ENCODE data around the gene PSMB2. TPM values are rescaled to one million over a fixed set of nuclear protein-coding genes. Genes with fewer than 3 reads are reported as not detected.
A peak's percentile ranks its signal among the peaks of the same experiment; 100 is the strongest.

PSMB2 gene
- polyA plus RNA-seq, 1 donor, result 59.1 TPM

GRCh38 chr1:35598895-35599294 is 42.4 kb downstream of the PSMB2 start:
- Histone ChIP-seq H3K36me3 (ENCODE audit: control insufficient read depth, insufficient read depth, low read length) (peaks cover 25% of the 10 kb centered on the region), H3K27me3 (ENCODE audit: control insufficient read depth, insufficient read depth, low read length) (no peaks in the 10 kb centered on the region)
- WGBS (ENCODE audit: insufficient coverage, low lambda C conversion rate), result no CpG with 5 or more reads among the region's 2 CpGs

GRCh38 chr1:35597870-35598269 is 43.5 kb downstream of the PSMB2 start:
- WGBS (ENCODE audit: insufficient coverage, low lambda C conversion rate), result no CpG with 5 or more reads among the region's 5 CpGs
- Histone ChIP-seq H3K27ac (ENCODE audit: low read length) (no peak overlapping the region), H3K4me3 (ENCODE audit: low read length) (no peak overlapping the region), H3K4me1 (ENCODE audit: control insufficient read depth, insufficient read depth, low read length) (peaks cover 8% of the 10 kb centered on the region), H3K36me3 (ENCODE audit: control insufficient read depth, insufficient read depth, low read length) (peaks cover 17% of the 10 kb centered on the region), H3K9me3 (ENCODE audit: control insufficient read depth, low read depth, low read length) (no peaks in the 10 kb centered on the region), H3K27me3 (ENCODE audit: control insufficient read depth, insufficient read depth, low read length) (no peaks in the 10 kb centered on the region)
- DNase-seq, result no peak

More at GRCh38 chr1:35598895-35599294, 42.4 kb downstream of the PSMB2 start:
- no peak overlapping the region for H3K27ac ChIP-seq (ENCODE audit: low read length)
- H3K4me3 ChIP-seq (ENCODE audit: low read length), result no peak overlapping the region
- no peaks in the 10 kb centered on the region for H3K9me3 ChIP-seq (ENCODE audit: control insufficient read depth, low read depth, low read length)
- H3K4me1 ChIP-seq (ENCODE audit: control insufficient read depth, insufficient read depth, low read length), result no peaks in the 10 kb centered on the region
- DNase-seq, result no peak

GRCh38 chr1:35595684-35596083 is 45.6 kb downstream of the PSMB2 start:
- no peaks in the 10 kb centered on the region for H3K9me3 ChIP-seq (ENCODE audit: control insufficient read depth, low read depth, low read length)
- H3K27me3 ChIP-seq (ENCODE audit: control insufficient read depth, insufficient read depth, low read length), result no peaks in the 10 kb centered on the region
- H3K4me3 ChIP-seq (ENCODE audit: low read length), result no peak overlapping the region
- peaks cover 13% of the 10 kb centered on the region for H3K4me1 ChIP-seq (ENCODE audit: control insufficient read depth, insufficient read depth, low read length)
- peaks cover 6% of the 10 kb centered on the region for H3K36me3 ChIP-seq (ENCODE audit: control insufficient read depth, insufficient read depth, low read length)
- no peak overlapping the region for H3K27ac ChIP-seq (ENCODE audit: low read length)
- DNase-seq, result no peak
- no CpG with 5 or more reads among the region's 7 CpGs for WGBS (ENCODE audit: insufficient coverage, low lambda C conversion rate)

GRCh38 chr1:35594005-35594760 is 47.1 kb downstream of the PSMB2 start:
- no CpG with 5 or more reads among the region's 9 CpGs for WGBS (ENCODE audit: insufficient coverage, low lambda C conversion rate)
- DNase-seq, result no peak
- no peaks in the 10 kb centered on the region for H3K36me3 ChIP-seq (ENCODE audit: control insufficient read depth, insufficient read depth, low read length)
- H3K4me3 ChIP-seq (ENCODE audit: low read length), result no peak overlapping the region
- no peak overlapping the region for H3K27ac ChIP-seq (ENCODE audit: low read length)
- H3K27me3 ChIP-seq (ENCODE audit: control insufficient read depth, insufficient read depth, low read length), result no peaks in the 10 kb centered on the region
- H3K4me1 ChIP-seq (ENCODE audit: control insufficient read depth, insufficient read depth, low read length), result peaks cover 13% of the 10 kb centered on the region
- H3K9me3 ChIP-seq (ENCODE audit: control insufficient read depth, low read depth, low read length), result no peaks in the 10 kb centered on the region

GRCh38 chr1:35592991-35593769 is 48.1 kb downstream of the PSMB2 start:
- WGBS (ENCODE audit: insufficient coverage, low lambda C conversion rate), result no CpG with 5 or more reads among the region's 8 CpGs
- H3K9me3 ChIP-seq (ENCODE audit: control insufficient read depth, low read depth, low read length), result no peaks in the 10 kb centered on the region
- H3K4me3 ChIP-seq (ENCODE audit: low read length), result no peak overlapping the region
- H3K27me3 ChIP-seq (ENCODE audit: control insufficient read depth, insufficient read depth, low read length), result no peaks in the 10 kb centered on the region
- H3K27ac ChIP-seq (ENCODE audit: low read length), result peak overlapping the region; percentile 68
- DNase-seq, result peak; percentile 78 to 91
- peaks cover 13% of the 10 kb centered on the region for H3K4me1 ChIP-seq (ENCODE audit: control insufficient read depth, insufficient read depth, low read length)
- H3K36me3 ChIP-seq (ENCODE audit: control insufficient read depth, insufficient read depth, low read length), result no peaks in the 10 kb centered on the region

GRCh38 chr1:35591211-35591610 is 50.1 kb downstream of the PSMB2 start:
- DNase-seq, result no peak
- no peak overlapping the region for H3K4me3 ChIP-seq (ENCODE audit: low read length)
- no peak overlapping the region for H3K27ac ChIP-seq (ENCODE audit: low read length)
- no peaks in the 10 kb centered on the region for H3K27me3 ChIP-seq (ENCODE audit: control insufficient read depth, insufficient read depth, low read length)
- WGBS (ENCODE audit: insufficient coverage, low lambda C conversion rate), result 100% methylated on average over 1 of the region's 8 CpGs
- H3K9me3 ChIP-seq (ENCODE audit: control insufficient read depth, low read depth, low read length), result no peaks in the 10 kb centered on the region
- H3K4me1 ChIP-seq (ENCODE audit: control insufficient read depth, insufficient read depth, low read length), result peaks cover 13% of the 10 kb centered on the region
- no peaks in the 10 kb centered on the region for H3K36me3 ChIP-seq (ENCODE audit: control insufficient read depth, insufficient read depth, low read length)

GRCh38 chr1:35590476-35591040 is 50.8 kb downstream of the PSMB2 start:
- no peaks in the 10 kb centered on the region for H3K36me3 ChIP-seq (ENCODE audit: control insufficient read depth, insufficient read depth, low read length)
- DNase-seq, result no peak
- no peaks in the 10 kb centered on the region for H3K9me3 ChIP-seq (ENCODE audit: control insufficient read depth, low read depth, low read length)
- no peak overlapping the region for H3K4me3 ChIP-seq (ENCODE audit: low read length)
- peaks cover 13% of the 10 kb centered on the region for H3K4me1 ChIP-seq (ENCODE audit: control insufficient read depth, insufficient read depth, low read length)
- no peak overlapping the region for H3K27ac ChIP-seq (ENCODE audit: low read length)
- H3K27me3 ChIP-seq (ENCODE audit: control insufficient read depth, insufficient read depth, low read length), result no peaks in the 10 kb centered on the region
- no CpG with 5 or more reads among the region's 25 CpGs for WGBS (ENCODE audit: insufficient coverage, low lambda C conversion rate)

- Histone ChIP-seq H3K36me3 (ENCODE audit: control insufficient read depth, insufficient read depth, low read length) (no peaks in the 10 kb centered on the region), H3K27me3 (ENCODE audit: control insufficient read depth, insufficient read depth, low read length) (no peaks in the 10 kb centered on the region), H3K4me1 (ENCODE audit: control insufficient read depth, insufficient read depth, low read length) (peaks cover 13% of the 10 kb centered on the region), H3K9me3 (ENCODE audit: control insufficient read depth, low read depth, low read length) (no peaks in the 10 kb centered on the region), H3K27ac (ENCODE audit: low read length) (no peak overlapping the region), H3K4me3 (ENCODE audit: low read length) (no peak overlapping the region)
- no CpG with 5 or more reads among the region's 15 CpGs for WGBS (ENCODE audit: insufficient coverage, low lambda C conversion rate)
- DNase-seq, result no peak
Measured at GRCh38 chr1:35589516-35590427, 51.6 kb downstream of the PSMB2 start.

- Histone ChIP-seq H3K27ac (ENCODE audit: low read length) (no peak overlapping the region), H3K27me3 (ENCODE audit: control insufficient read depth, insufficient read depth, low read length) (no peaks in the 10 kb centered on the region), H3K4me1 (ENCODE audit: control insufficient read depth, insufficient read depth, low read length) (peaks cover 9% of the 10 kb centered on the region), H3K9me3 (ENCODE audit: control insufficient read depth, low read depth, low read length) (no peaks in the 10 kb centered on the region), H3K36me3 (ENCODE audit: control insufficient read depth, insufficient read depth, low read length) (no peaks in the 10 kb centered on the region), H3K4me3 (ENCODE audit: low read length) (no peak overlapping the region)
- WGBS (ENCODE audit: insufficient coverage, low lambda C conversion rate), result no CpG with 5 or more reads among the region's 21 CpGs
- no peak for DNase-seq
Measured at GRCh38 chr1:35588197-35588910, 53.0 kb downstream of the PSMB2 start.
